Kidney capillary endothelial cell (primary cell): ENCODE measurements around the gene DAPK1.

ENCODE experiments used
- DNase-seq: peaks from one replicate; pipeline ENCODE4 v3.0.0-alpha.2; 2018; ENCODE audit warnings: low spot score

DAPK1 gene

GRCh38 chr9:87569008-87569509, 71.4 kb downstream of the DAPK1 start:
- DNase-seq: no peak

- DNase-seq: no peak
Measured at GRCh38 chr9:87569518-87569917, 71.9 kb downstream of the DAPK1 start.

- DNase-seq: no peak
Measured at GRCh38 chr9:87570000-87570908, 72.6 kb downstream of the DAPK1 start.

- DNase-seq: no peak
Measured at GRCh38 chr9:87572719-87573118, 75.1 kb downstream of the DAPK1 start.

GRCh38 chr9:87573841-87574342, 76.2 kb downstream of the DAPK1 start:
- DNase-seq: no peak

- DNase-seq: no peak
Measured at GRCh38 chr9:87577746-87578145, 80.1 kb downstream of the DAPK1 start.

- DNase-seq: no peak
Measured at GRCh38 chr9:87578625-87579024, 81.0 kb downstream of the DAPK1 start.

GRCh38 chr9:87579781-87580541, 82.3 kb downstream of the DAPK1 start:
- DNase-seq: no peak

- DNase-seq: no peak
Measured at GRCh38 chr9:87580941-87581438, 83.3 kb downstream of the DAPK1 start.

GRCh38 chr9:87581513-87581912, 83.8 kb downstream of the DAPK1 start:
- no peak for DNase-seq

- DNase-seq: no peak
Measured at GRCh38 chr9:87581949-87582637, 84.4 kb downstream of the DAPK1 start.

- no peak for DNase-seq
Measured at GRCh38 chr9:87584326-87584725, 86.7 kb downstream of the DAPK1 start.

- DNase-seq: no peak
Measured at GRCh38 chr9:87585123-87585855, 87.6 kb downstream of the DAPK1 start.

GRCh38 chr9:87586731-87587355, 89.2 kb downstream of the DAPK1 start:
- no peak for DNase-seq

- DNase-seq: no peak
Measured at GRCh38 chr9:87587356-87587745, 89.7 kb downstream of the DAPK1 start.

- no peak for DNase-seq
Measured at GRCh38 chr9:87587864-87588263, 90.2 kb downstream of the DAPK1 start.

- DNase-seq: no peak
Measured at GRCh38 chr9:87588339-87588738, 90.7 kb downstream of the DAPK1 start.

GRCh38 chr9:87590996-87591395, 93.3 kb downstream of the DAPK1 start:
- no peak for DNase-seq

- DNase-seq: peak; percentile 49
Measured at GRCh38 chr9:87592554-87593358, 95.1 kb downstream of the DAPK1 start.
